ENCODE measurements around the gene CBFA2T3.
"Not testable (repeated sequence)": the region's sequence is repeated elsewhere in the genome, so short reads cannot be mapped to it uniquely, and the experiment has no call there.

CBFA2T3 gene

DNA sequence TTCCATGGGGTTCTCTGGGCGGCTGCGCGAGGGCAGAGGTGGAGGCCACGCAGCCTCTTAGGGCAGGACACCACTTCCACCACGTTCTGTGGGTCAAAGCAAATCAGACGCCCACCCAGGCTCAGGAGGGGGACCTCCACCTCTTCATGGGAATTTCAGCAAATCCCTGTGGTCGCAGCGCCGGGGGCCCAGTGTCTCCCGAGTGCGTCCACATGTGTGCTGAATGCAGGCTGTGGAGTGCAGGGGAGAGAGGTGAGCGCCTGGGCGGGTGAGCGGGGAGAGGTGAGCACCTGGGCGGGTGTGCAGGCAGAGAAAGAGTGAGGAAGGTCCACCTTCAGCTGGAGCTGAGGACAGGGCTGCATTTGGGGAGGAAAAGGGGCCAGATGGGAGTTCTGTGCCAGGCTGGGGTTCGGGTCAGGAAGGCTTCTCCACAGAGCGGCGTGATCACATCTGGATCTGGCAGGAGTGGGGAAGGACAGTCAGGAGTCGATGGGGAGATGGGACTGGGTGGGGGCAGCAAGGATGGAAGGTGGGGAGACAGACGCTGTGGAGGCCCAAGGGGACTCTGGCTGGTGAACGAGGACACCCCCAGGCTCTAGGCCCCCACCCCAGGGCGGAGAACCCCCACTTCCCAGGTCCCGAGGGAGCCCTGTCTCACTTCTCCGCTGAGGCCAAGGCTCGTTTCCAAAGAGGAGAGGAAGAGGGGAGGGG, 36.8 kb upstream of the CBFA2T3 start:
- Histone ChIP-seq H3K27ac (no peak overlapping the region), H3K4me3 (no peak overlapping the region)

DNA sequence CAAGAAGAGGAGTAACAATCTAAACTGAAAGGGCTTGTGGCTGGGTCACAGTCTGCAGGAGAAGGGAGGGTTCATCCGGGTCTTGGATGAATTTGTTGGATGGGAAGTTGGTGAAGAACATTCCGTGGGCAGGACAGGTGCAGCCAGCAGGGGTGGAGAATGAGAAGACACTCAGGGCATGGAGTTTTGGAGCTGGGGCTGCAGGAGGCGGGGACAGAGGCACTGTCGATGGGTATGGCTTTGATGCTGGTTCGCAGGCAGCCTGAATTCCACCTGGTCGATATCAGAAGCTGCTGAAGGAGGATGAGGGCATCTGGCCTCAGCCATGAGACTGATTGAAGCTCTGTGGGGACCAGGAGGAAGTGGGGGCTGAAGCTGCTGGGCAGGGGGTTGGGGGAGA, 36.1 kb upstream of the CBFA2T3 start:
- Histone ChIP-seq H3K4me3 (no peak overlapping the region), H3K27ac (no peak overlapping the region)

DNA sequence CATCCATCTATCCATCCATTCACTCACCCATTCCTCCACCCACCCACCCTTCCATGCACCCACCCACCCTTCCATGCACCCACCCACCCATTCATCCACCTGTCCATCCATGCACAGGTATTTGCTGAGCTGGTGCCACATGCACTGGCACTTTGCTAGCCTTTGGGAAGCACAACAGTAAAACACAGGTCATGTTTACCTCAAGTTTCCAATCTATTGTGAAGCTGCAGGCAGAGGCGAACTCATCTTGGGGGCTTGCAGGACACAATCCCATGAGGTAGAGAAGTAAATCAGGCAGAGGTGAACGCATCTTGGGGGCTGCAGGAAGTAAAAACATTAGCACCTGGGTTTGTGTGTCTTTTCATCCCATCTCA, 35.6 kb upstream of the CBFA2T3 start:
- Histone ChIP-seq H3K27ac (no peak overlapping the region), H3K4me3 (no peak overlapping the region)

DNA sequence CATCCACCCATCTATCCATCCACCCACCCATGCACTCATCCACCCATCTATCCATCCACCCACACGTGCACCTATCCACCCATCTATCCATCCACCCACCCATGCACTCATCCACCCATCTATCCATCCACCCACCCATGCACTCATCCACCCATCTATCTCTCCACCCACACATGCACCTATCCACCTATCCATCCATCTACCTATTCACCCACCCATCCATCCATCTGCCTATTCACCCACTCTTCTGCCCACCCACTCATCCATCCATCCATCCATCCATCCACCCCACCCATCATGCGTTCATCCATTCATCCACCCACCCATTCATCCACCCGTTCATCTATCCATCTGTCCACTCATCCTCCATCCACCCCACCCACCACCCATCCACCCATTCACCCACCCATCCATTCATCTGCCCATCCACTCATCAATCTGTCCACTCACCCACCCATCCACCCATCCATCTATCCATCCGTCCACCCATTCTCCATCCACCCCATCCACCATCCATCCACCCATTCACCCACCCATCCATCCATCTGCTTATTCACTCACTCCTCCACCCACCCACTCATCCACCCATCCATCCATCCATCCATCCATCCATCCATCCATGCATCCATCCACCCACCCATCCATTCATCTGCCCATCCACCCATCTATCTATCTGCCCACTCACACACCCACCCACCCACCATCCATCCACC, 35.1 kb upstream of the CBFA2T3 start:
- no peak overlapping the region for H3K27ac ChIP-seq
- no peak overlapping the region for H3K4me3 ChIP-seq

DNA sequence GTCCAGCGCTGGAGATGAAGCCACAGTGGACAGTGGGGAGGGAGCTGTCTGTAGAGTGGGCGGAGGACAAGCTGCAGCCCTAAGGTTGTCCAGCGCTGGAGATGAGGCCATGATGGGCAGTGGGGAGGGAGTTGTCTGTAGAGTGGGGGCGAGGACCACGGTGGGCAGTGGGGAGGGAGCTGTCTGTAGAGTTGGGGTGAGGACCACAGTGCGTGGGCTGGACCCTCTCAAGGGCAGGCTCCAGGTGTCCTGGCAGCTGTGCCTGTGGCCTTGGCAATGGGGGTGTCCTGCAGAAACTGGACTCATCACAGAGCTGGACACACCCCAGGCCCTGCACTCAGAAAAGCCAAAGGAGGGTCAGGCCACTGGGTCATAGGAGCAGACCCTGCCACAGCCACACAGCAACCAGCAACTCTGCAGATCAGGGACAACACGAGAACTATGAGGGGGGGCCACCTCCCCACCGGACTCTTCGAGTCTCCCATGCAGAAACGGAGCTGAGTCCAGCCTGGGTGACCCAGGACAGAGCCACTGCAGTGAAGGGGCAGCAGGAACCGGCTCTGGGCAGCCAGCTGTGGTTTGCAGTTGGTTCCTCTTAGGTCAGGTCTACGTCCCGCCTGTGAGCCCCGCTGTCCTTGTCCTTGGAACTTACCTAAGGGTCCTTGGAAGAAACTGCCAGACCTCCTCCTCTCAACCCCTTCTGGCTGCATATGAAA, 33.4 kb upstream of the CBFA2T3 start:
- H3K4me3 ChIP-seq, result no peak overlapping the region
- no peak overlapping the region for H3K27ac ChIP-seq

DNA sequence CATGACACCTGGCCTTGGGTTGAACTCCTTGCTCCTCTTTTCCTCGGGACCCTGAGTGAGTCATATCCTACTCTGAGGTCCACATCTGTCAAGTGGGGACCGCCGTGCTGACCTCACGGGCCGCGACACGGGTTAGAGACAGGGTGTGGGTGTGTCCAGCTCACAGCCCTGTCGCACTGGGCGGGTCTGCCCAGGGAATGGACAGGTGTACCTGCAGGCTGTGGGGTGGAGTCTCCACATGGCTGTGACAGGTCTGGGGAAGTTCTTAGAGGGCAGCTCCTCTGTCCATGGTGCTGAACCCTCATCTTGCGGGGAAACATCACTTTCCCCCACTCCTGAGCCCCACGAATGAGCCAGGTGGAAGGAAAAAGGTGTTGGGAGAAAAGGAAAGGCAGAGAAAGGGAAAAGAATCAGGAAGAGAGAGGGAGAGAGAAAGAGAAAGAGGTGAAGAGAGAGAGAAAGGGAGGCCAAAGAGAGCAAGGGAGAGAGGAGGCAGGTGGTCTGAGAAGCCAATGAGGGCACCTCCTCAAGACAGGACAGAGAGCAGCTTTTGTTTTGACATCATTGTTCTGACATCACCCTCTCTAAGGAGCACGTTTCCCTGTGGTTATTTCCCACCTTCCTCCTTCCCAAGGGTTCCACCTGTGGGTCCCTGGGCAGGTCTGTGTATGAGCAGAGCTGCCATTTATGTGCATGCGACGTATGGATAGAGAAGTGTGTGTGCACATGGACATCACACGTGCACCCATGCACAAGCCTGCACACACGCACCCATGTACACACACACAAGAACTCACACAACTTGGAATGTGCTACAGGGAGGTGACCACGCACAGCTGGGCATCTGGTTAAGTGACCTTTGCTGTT, 32.6 kb upstream of the CBFA2T3 start:
- no peak overlapping the region for H3K4me3 ChIP-seq
- H3K27ac ChIP-seq, result no peak overlapping the region

DNA sequence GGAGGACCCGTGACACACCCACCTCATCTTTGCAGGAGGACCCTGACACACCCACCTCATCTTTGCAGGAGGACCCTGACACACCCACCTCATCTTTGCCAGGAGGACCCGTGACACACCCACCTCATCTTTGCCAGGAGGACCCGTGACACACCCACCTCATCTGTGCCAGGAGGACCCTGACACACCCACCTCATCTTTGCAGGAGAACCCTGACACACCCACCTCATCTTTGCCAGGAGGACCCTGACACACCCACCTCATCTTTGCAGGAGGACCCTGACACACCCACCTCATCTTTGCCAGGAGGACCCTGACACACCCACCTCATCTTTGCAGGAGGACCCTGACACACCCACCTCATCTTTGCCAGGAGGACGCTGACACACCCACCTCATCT, 31.8 kb upstream of the CBFA2T3 start:
- H3K4me3 ChIP-seq, H3K27ac ChIP-seq: not testable (repeated sequence)

DNA sequence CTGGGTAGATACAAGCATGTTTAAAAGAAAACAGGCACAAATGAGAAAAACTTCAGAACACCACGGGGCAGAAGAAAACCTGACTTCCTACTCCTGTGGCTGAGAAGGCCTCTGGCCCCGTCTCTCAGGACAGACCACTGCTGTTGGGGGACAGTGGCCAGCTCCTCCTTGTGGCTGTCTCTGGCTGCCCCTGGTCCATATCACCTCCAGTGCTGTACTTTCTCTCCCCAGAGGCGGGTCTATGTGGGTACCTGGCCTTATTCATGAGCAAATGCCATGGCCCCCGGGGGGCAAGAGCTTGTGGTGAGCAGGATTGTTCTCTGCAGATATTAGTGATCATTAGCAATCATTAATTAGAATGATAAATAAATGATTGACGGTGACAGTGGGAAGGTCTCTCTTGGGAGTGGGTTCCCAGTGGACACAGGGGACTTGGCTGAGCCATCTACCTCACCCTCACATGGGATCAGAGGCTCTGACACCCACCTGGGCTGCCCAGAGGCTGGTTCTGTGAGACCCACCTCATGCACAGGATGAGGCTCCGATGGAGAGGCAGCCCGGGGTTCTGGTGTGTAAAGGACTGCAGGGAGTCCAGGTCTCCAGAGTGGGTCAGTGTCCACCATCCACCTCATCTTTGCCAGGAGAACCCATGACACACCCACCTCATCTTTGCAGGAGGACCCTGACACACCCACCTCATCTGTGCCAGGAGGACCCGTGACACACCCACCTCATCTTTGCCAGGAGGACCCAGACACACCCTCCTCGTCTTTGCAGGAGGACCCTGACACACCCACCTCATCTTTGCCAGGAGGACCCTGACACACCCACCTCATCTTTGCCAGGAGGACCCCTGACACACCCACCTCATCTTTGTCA, 30.6 kb upstream of the CBFA2T3 start:
- Histone ChIP-seq H3K27ac (no peak overlapping the region), H3K4me3 (no peak overlapping the region)

DNA sequence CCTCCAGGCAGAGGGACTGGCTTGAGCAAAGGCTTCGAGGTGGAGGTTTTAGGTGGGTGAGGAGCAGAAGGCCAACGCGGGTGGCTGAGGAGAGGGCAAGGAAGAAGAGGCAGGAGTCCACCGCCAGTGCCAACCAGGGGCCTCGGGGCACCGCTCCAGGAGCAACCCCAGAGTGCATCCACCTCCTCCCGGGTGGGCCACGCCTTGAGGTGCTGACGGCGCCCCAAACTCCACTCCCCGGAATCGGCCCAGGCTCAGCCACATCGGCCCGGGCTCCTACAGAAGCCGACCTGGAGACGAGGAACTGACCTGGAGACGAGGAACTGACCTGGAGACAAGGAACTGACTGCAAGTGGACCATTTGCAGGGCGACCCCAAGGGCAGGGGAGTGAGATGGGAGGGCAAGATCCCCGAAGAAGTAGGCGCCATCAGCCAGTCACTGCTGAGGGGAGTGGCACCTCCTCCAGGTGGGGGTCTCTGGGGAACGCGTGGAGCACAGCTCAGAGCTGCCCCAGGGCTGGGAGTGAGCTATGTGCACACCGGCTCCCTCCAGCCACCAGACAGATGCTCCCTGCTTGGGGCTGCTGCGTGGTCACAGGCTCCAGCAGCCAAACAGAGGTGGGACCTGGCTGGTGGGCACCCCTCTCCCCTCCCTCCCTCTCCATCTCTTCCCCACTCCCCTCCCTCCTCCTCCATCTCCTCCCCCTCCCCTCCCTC, 29.2 kb upstream of the CBFA2T3 start:
- Histone ChIP-seq H3K4me3 (no peak overlapping the region), H3K27ac (no peak overlapping the region)

DNA sequence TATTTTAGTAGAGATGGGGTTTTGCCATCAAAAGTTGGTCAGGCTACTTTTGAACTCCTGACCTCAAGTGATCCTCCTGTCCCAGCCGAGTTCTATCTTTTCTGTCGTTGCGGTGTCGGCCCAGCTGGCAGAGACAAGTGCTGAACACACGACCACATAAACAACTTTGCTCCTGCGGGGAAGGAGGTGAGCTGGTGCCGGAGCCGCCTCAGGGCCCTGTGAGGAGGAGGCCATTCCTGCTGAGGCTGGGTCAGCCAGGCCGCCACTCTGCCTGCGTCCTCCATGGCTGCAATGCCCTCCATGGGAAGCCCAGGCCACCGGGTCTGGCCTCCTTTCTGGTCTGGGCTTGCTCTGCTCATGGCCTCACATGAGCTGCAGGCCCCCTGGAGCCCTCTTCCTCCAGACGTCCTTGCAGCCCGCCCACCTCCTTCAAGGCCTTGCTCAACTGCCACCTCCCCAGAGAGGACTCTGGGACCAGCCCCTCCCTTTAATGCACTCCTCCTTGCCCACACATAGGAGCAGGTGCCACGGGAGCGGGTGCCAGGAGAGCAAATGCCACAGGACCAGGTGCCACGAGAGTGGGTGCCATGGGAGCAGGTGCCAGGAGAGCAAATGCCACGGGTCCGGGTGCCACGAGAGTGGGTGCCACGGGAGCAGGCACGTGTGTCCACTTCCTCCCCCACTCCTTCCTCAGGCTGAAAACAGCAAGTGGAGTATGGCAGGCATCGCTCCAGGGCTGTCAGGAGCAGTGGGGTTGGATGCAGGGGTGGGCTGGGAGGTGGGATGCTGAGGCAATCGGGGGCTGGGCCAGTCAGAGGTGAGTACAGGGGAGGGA, 28.4 kb upstream of the CBFA2T3 start:
- Histone ChIP-seq H3K27ac (no peak overlapping the region), H3K4me3 (no peak overlapping the region)

DNA sequence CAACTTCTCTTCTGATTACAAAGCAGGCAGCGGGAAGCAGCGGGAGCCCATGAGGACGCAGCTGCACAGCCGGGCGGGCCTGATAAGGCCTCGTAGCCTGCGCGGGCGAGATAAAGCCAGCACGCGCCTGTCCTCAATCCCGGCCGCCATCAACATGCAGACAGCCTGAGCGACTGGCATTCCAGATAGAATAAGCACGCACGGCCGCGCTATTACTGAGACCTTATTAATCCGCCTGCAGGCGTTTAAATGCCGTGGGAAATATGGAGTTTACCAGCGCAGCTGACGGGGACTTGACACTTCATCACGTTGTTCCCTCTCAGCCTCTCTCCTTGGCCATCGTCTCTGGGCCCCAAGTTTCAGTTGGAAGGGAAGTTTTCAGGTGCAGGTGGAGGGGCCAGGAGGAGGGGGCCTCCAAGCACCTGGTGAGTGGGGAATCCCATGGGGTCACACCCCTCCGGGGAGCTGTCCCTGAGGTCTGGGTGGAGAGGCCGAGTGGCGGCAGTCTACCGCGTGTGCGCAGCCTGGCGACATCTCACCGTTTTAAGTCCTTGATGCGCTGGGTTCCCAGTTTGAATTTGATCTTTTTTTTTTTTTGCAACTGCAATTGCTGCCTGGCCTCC, 27.3 kb upstream of the CBFA2T3 start:
- H3K4me3 ChIP-seq, result no peak overlapping the region
- no peak overlapping the region for H3K27ac ChIP-seq

DNA sequence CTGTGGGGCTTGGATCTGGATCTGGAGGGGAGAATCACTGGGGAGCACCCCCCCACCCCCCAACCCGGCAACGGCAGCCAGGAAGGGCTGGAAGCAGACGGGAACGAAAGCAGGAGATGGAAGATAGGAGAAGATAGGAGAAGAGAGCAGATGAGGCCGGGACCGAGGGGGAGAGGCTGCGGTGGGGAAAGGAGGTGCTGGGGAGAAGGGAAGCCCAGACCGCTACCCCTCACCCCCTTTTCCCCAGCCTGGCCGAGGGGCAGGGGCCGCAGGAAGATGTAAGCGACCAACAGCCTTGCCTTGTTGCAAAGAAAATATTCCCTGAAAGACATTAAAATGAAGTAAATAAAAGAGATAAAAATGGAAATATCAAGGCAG, 26.8 kb upstream of the CBFA2T3 start:
- Histone ChIP-seq H3K4me3 (no peak overlapping the region), H3K27ac (no peak overlapping the region)

DNA sequence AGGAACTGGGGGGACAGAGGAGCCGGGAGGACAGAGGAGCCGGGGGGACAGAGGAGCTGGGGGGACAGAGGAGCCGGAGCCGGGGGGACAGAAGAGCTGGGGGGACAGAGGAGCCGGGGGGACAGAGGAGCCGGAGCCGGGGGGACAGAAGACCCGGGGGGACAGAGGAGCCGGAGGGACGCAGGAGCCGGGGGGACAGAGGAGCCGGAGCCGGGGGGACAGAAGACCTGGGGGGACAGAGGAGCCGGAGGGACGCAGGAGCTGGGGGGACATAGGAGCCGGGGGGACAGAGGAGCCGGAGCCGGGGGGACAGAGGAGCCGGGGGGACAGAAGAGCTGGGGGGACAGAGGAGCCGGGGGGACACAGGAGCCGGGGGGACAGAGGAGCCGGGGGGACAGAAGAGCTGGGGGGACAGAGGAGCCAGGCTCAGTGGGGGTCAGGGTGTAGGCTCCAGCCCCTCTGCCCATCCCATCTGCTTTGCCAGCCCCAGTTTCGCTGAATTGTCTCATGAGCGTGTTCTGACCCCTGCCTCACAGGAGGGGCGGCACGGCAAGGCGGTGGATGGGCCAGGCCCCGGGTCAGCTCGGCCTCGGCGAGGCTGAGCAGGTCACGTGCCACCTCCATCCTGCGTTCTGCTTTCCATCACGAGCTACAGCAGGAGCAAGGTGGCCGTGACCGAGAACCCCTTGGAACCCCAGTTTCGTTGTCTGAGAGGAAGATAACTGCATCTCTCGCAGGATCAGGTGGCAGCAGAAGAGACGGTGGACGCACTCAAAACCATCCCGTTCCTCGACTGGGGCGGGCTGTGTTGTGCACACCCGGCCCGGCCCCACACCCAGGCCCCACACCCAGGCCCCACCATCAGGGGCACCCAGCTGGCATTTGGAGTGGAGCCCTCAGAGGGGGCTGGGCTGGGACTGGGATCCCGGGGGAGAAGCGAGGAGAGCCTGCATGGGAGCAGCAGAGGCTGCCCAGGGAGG, 26.1 kb upstream of the CBFA2T3 start:
- Histone ChIP-seq H3K27ac (no peak overlapping the region), H3K4me3 (no peak overlapping the region)

DNA sequence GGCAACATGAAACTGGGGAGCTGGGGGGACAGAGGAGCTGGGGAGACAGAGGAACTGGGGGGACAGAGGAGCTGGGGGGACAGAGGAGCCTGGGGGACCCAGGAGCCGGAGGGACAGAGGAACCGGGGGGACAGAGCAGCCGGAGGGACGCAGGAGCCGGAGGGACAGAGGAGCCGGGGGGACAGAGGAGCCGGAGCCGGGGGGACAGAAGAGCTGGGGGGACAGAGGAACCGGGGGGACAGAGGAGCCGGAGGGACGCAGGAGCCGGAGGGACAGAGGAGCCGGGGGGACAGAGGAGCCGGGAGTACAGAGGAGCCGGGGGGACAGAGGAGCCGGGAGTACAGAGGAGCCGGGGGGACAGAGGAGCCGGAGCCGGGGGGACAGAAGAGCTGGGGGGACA, 25.1 kb upstream of the CBFA2T3 start:
- not testable (repeated sequence) for H3K4me3 ChIP-seq, H3K27ac ChIP-seq

DNA sequence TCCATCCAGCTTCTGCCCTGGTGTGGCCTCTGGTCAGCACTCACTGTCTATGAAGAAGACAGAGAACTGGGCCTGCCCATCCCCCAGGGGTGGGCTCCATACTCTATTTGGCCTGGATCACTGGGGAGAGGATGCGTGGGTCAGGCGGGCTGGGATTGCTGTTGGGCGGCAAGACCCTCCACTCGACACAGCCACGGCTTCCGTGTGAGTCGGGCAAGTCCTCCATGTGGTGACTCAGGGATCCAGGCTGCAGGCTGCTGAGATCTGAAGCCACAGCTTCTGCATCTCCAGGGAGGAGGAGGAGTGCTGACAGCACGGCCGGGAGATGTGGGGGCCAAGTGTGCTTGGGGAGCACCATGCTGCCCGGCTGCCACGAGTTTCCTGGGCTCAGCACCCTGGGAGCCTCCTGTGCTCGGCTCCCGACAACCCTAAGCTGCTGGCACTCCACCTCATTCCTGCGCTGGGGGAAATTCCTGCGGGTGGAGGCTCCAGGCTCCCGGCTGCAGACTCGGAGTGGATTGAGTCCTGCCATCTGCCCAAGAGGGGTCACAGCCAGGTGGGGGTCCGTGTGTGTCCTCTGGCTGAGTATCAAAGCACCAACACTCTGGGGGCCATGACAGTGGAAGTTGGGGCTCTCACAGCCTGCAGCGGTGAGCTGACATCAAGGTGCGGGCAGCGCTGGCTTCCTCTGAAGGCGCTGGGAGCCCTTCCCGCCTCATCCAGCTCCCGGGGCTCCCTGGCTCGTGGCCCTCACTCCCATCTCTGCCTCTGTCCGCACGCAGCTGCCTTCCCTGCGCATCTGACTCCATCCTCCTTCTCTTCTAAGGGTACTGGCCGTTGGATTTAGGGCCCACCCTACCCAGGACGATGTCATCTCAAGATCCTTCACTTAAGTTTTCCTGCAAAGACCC, 24.4 kb upstream of the CBFA2T3 start:
- no peak overlapping the region for H3K27ac ChIP-seq
- no peak overlapping the region for H3K4me3 ChIP-seq
